Fibroblast of skin of back (primary cell): ENCODE measurements around the gene ABHD12B.
"Not testable (repeated sequence)": the region's sequence is repeated elsewhere in the genome, so short reads cannot be mapped to it uniquely, and the experiment has no call there.

Source experiments
- DNase-seq: peaks from one replicate; pipeline ENCODE4 v3.0.0-alpha.2; 2013

The ABHD12B gene

DNA sequence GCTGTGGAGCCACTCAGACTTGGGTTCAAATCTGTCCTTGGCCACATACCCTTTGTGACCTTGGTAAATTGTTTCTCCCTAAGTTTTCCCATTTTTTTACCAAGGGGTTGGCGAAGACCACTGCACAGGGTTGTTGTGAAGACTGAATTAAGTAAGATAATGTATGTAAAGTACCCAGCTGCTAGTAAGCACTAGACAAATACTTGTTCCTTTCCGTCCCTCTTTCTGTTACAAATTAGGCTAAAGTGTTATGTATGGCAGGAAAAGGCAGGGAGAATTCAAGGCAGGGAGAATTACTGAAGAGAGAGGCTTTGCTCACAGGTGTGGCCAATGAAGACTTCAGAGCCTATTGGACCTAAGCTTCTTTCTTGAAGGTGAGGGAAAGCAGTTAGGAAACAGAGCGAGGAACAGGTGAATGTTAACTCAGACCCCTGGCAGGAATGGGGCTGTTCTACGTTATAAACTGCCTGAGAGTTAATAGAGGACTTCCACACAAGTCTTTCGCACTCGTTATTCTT lies 25.9 kb downstream of the ABHD12B start:
- DNase-seq: no peak

DNA sequence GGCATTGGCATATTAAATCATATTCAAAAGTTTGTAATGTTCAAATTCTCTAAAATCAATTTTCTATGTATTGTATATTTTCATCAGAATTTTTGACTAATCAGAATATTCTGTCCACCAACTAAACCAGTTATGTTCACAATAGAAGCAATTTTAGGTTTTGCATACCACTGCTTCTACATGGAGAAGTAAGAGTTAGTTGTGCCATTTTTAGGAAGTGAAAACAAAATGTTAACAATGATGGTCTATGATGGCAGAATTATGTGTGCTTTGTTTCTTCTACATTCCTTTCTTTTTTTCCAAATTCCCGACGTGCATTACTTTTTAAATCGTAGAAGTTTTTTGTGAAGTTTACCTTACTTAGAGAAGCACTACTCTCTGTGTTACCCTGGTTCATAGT lies 29.5 kb downstream of the ABHD12B start:
- DNase-seq: no peak

DNA sequence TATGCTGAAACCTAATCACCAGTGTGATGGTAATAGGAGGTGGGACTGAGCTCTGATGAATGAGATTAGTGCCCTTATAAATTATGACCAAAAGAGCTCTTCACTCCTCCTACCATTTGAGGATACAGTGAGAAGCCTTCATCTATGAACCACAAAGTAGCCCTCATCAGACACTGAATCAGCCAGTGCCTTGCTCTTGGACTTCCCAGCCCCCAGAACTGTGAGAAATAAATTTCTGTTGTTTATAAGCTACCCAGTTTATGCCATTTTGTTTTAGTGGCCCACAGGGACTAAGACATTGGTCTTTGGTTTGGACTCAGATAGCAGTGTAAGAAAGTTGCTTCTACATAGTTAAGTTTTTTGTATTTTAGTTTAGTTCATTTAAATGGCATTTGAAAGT lies 32.9 kb downstream of the ABHD12B start:
- DNase-seq: no peak

DNA sequence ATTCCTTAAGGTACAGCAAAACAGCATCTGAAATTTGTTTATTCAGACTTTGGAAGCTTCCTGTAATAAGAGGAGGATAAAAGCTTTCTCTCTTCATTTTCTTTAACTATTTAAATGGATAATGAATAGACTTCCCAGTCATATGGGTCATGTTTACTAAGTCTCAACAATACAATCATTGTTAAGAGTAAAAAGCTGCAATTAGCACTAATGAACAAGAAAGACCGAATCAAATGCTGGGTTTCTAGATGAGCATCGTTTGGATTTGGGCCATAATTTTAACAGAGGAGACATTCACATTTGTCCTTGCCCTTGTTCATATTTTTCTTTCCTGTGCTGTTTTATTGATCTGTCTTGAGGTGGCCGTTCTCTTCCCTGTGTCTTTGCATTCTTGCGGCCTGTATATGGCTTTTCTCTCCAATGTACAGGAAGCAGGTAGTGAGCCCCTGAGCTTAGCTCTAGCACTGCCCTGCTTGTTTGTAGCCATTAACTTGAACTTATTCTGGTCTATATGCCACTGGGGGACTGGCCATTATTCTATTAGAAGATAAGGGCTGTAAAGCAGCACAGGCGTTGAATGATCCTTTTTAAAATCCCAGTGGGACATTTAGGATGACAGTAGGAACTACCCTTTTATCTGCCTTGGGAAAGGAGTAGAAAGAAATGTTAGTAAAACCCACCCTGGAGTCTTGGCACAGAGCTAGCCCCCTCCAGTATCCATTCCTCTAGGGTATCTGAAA lies 34.6 kb downstream of the ABHD12B start:
- no peak for DNase-seq

DNA sequence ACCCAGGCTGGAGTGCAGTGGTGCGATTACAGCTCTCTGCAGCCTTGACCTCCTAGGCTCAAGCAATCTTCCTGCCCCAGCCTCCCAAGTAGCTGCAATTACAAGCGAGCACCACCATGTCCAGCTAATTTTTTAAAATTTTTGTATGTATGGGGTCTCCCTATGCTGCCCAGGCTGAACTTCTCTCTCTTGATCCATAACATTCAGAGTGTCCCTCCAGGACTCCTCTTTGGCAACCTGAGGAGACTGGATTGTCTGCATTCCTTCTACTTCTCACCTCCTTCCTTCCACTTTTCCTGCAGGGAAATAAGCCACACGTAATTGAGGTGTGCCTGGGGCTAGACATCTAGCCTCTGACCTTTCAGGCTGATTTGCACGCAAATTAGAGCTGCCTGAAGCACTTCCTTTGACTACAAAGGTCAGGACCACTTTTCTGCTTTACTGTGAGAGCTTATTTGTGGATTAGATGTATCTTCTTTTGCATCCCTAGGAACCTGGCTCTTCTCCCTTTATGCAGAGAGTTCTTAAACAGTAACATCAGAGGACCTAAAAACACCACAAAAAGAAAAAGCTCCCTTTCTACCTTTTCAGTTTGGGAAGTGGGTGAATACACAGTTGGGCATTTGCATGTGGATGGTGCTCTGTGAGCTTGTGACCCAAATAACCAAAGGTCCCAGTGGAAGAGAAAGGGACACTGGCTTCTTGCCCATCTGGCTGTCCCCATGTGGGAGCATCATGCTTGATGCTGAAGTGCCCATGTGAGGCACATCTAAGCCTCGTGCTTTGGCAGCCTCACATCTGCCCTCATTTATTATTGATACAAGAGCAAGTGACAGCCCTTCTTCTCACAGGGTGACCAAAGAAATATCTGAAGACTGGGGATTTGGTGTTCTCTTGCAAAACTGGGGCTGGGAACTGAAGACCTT lies 38.9 kb downstream of the ABHD12B start:
- no peak for DNase-seq

DNA sequence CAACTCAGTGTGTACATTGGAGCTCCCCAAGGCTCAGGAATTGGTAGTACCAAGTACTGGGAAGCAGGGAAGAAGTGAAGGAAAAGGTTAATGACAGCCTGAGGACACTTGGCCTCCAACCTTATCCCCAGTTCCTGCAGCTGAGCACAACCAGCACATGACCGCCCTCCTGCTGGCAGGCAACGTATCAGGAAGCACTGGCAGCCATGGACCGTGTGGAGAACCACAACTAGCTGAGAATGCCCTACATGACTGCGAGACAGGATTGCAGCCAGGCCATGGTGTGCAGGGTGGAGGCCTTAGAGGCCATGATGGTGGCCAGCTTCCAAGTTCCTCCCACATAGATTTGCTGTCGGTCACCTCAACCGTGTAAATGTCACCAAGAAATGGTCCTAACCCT lies 45.6 kb downstream of the ABHD12B start:
- no peak for DNase-seq

DNA sequence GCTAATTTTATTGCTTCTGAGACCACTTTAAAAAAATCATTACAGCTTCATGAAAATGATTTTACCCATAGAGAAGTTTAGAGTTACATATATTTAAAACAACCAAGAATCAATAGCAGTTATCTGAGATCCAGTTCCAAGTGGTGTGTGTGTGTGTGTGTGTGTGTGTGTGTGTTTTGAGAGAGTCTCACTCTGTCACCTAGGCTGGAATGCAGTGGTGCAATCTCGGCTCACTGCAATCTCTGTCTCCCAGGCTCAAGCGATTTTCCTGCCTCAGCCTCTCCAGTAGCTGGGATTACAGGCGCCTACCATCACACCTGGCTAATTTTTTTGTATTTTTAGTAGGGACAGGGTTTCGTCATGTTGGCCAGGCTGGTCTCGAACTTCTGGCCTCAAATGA lies 47.7 kb downstream of the ABHD12B start:
- not testable (repeated sequence) for DNase-seq

DNA sequence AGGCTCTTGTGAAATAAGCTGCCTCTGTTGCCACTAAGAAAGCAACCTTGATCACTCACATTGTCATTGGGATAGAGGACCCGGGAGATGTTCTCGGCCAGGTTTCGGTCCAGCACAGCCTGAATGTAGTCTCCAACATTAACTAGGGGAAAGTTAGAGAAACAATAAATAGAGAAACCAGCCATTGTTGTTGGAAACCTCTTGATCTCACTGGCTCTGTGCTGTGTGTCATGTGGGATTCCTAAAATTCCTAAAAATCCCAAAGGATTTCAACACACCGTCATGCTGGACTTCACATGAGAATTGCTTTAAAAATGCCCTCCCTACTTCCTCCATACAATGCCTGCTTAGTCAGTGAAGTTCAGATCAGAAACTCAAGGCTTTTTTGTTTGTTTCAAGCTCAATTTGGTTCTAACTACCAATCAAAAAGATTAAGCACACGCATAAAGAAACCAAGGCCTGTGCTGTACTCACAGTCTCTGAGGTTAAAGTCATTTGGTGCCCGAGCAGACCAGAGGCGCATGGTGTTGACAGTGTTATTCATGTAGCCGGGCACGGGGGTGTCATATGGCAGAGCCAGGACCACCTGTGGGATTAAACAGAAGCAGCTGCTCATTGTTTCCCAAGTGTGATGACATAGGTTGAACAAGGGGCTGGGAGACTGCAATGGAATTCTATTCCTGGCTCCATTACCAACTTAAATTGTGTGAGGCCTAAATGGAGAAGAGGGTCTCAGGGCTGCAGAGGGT lies 48.8 kb downstream of the ABHD12B start:
- DNase-seq: peak; percentile 91

DNA sequence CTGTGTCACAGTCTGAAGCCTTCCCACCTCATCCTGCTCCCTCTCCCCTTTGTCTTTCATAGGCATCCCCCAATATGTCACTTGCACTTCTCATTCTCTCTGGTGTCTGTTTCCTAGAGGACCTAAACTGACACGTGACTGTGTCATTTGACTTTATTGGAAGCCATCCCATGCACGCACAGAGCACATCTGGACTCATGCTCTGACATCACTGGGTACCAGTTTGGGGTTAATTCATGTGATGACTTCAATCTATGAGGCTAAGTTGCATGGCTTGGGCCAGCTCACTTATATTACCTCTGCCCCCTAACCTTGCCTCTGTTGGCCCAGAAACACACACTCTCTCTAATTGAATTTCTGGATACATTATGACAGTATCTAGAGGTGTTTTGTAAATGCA lies 51.0 kb downstream of the ABHD12B start:
- DNase-seq: no peak

DNA sequence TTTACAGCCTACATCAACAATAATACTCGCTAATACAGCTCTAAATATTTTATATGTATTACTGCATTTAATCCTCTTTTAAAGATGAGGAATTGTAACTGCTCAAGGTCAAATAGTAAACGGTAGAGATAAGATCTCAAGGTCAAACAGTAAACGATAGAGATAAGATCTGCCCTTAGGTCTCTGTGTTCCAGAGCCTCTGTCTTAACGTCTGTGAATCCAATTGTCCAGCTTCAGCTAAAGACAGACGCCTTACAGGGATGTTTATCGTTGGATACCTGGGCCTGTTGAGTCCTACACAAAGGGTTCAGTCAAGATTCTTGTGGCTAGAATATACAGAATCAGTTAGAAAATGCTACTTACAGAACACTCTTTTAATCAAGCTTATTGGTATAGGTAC lies 52.4 kb downstream of the ABHD12B start:
- no peak for DNase-seq

DNA sequence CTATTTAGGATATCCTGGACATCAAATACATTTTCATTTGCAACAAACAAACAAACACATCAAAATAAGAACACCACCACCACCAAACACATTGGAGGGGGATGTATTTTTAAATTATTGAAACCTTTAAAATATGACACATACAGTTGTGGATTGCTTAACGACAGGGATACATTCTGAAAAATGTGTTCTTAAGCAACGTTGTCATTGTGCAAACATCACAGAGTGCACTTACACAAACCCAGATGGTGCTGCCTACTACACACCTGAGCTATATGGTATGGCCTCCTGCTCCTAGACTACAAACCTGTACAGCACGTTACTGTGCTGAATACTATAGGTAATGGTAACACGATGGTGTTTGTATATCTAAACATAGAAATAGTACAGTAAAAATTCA lies 53.0 kb downstream of the ABHD12B start:
- DNase-seq: no peak

DNA sequence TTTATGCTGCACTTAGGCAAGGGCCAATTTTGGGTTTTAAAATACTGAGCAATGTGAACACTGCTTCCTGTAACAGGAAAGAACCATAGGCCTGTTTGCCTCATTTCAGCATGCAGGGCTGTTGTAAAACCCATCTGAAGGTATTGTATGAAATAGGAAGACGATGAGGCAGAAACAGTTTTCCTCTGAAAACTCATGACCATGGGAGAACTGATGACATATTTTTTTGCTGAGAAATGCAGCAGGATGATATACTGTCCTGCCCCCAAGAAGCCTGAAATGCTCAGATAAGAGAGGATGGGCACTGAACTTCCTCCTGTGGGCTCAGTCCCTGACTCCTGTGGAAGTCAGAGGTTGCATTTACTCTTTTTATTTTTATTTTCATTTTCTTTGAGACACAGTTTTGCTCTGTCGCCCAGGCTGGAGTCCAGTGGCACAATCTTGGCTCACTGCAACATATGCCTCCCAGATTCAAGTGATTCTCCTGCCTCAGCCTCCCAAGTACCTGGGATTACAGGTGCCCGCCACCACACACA lies 55.1 kb downstream of the ABHD12B start:
- DNase-seq: no peak

DNA sequence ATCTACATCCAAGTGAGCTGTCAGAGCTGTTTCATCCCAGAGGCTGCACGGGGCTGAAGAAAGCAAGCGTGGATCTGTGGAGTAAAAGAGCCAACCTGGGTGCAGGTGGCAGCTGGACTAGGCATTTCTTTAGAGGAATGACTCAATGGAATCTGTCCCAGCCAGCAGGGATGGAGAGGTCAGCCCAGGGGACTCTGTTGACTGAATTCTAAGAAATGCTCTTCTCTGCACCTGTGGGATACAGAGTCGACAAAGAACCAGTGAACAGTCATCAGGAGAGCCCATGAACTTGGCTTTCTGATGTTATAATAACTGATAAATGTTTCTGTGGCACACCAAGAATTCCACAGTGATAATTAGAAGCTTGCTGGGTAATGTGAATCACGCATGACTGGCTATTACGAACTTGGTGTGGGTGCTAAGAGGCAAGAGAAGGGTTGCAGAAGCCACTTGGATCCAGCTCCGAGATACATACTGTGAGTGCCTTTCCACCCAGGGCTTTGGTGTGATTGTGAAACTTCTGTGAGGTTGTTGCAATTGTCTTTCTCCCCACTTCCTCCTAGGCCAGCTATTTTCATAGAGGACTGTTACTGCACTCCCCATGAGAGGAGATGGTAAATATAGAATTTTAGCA lies 56.3 kb downstream of the ABHD12B start:
- no peak for DNase-seq

DNA sequence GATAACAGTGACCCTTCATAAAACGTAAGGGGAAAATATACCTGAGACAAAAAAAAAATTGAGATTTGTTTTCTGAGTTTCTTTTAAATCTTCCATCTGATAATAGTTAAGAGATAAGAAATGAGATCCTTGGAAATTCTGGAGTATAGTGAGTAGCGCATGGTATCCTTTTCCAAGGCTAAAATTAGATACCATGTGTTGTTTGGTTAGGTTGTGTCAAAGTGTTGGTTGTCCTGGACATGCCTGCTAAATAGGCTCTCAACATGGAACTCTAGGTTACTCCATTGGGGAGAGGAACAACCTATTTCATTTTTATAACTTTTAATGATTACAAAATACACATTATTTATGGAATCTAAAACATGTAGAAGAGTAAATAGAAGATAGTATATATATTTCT lies 57.7 kb downstream of the ABHD12B start:
- no peak for DNase-seq

DNA sequence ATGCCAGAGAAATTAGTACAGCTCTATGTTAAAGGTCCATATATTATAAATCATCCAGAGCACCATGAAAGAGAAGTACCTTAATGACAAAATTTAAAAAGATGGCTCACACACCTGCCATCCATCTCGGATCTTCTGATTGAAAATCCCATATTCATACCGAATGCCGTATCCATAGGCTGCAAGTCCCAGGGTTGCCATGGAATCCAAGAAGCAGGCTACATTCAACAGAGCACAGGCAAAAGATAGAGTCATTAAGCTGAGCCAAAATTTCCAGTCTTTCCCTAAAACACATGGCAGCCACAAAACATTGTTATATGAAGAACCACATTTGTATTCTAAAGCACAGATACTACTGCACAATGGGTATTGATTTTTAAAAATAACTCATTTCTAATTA lies 59.7 kb downstream of the ABHD12B start:
- no peak for DNase-seq

DNA sequence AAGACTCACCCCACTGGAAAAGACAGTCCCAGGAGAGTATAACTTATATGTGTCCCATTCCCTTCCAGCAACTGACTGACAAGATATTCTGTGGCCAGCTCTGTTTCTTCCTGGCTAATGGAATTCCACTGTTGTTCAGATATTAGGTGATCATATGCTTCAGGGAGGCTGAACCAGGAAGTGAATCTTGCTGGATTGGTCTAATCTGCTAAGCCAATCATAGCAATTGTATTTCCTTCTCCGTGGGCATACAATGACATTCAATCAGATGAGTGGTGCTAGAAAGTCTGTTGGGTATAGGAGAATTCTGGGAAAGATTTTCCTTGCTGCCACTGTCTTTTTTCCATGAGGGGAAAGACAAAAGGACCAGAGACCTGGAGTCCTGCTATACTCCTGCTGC lies 60.3 kb downstream of the ABHD12B start:
- DNase-seq: no peak

DNA sequence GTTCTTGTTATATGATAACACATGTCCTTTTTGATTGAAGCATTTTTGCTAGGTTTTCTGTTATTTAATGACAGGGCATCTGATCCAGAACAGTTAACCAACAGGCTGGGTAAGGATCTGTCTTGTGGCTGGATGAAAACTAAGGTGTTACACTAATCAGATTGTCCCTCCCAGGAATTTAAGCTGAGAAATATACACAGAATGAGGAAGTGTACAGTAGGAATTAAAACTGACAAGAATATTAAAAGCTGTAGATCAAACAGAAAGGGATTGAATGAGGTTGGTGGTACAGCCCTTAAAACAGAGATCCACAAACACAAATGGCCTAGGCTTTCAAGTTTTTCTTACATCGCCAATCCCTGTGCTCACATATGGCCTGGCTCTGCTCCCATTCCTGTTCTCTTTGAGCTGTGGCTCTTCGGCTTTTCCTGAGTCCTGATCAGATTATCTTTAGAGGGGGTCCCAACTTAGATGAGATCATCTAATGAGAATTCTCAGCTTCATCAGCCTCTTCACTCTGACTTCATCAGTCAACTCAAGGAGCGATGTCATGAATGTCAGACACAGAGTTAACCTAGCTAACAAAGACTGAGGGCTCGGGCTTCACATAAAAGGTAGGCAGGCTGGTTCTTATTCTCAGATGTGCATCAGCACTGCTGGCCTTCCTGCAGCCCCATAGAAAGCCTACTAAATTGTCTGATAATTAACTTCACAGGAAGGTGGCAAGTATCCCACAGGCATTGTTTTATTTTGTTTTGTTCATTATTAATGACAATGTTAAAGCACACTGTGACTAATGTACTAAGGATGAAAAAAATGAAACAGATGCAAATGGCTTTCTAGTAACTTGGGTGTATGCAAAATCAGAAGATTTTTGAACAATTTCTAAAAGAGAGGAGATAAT lies 61.0 kb downstream of the ABHD12B start:
- no peak for DNase-seq

DNA sequence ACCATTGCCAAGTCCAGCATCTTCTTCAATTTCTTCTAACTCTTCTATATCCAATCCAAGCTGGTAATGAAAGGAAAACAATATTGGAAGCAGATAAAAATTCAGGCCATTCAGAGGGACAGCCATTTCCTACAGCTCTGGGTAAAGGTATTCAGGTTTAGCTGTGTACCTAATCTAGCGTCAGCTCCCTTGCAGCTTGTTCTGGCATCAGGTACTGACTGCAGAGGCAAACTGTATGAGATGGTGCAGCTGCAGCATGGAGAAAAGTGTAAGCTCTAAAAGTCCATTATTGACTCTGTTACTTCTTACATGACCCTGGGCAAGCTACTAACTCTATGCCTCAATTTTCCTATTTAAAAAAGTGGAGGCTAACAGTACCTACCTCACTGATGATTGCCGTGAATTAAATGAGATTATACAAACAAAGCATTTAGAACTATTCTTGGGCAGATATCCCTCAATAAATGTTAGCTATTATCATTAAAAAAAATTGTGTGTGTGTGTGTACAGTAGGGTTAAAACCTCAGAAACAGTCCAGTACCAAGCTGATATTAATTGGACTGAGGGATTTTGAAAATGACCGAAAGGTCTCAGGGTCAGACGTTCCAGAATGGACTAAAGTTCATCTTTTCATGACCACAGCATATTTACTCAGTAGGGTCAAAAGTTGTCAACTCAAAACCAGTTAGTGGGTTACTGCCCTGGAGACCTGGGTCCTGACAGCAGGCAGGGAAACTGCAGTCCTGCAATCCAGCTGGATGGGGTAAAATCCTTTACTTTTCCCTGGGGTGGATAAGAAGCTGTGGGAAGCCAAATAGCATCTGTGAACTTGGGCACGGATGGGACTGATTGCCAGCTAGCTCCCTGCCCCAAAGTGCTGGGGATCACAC lies 63.5 kb downstream of the ABHD12B start:
- no peak for DNase-seq

DNA sequence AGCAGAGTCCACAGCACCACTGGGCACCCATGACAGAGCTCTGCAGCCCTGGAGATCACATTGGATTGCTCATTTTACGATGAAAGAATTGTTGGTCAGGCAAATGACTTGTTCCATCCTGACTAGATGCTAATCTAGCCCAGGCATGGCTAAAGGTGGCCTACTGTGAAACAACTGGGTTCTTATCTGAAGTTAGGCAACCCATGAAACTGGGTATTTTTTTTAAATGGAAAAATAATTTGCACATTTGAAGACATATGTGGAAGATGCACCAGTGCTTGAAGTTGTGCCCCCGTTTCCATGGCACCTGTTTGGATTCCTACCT lies 64.1 kb downstream of the ABHD12B start:
- DNase-seq: no peak

DNA sequence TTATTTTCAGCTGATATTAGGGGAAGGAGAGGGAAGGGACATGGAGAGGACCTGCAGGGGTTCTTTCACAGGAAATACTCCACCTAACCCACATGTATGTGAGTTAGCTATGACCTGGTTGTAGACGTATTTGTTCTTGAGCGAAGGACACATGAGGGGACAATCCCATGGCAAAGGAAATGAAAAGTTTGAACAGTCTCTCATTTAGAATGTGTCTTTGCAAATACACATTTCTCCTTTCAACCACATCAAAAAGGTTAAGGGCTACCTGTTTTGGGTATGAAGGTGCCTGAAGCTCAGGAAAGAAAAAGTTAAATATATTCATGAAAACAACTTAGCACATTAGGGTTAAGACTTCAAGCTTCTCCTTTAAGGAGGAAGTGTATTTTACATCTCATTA lies 65.0 kb downstream of the ABHD12B start:
- no peak for DNase-seq
